ENCODE data around the gene MTHFD2L.

MTHFD2L gene

GRCh38 chr4:74314944-74315343, 157.0 kb downstream of the MTHFD2L start:
- no peaks in the 10 kb centered on the region for H3F3A ChIP-seq (ENCODE audit: insufficient read depth)
- H3K9ac ChIP-seq (ENCODE audit: low read length), result no peak overlapping the region
- H3K9me3 ChIP-seq (ENCODE audit: insufficient read depth, low read length), result no peaks in the 10 kb centered on the region
- no peak for TF ChIP-seq EZH2phosphoT487 (conservative IDR thresholded peaks at IDR 0.05; ENCODE audit: low read length)
- TF ChIP-seq, protein P1, sequence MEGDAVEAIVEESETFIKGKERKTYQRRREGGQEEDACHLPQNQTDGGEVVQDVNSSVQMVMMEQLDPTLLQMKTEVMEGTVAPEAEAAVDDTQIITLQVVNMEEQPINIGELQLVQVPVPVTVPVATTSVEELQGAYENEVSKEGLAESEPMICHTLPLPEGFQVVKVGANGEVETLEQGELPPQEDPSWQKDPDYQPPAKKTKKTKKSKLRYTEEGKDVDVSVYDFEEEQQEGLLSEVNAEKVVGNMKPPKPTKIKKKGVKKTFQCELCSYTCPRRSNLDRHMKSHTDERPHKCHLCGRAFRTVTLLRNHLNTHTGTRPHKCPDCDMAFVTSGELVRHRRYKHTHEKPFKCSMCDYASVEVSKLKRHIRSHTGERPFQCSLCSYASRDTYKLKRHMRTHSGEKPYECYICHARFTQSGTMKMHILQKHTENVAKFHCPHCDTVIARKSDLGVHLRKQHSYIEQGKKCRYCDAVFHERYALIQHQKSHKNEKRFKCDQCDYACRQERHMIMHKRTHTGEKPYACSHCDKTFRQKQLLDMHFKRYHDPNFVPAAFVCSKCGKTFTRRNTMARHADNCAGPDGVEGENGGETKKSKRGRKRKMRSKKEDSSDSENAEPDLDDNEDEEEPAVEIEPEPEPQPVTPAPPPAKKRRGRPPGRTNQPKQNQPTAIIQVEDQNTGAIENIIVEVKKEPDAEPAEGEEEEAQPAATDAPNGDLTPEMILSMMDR (IDR thresholded peaks at IDR 0.05; ENCODE audit: insufficient read depth, low read length, poor library complexity, severe bottlenecking), result no peak
- no peak overlapping the region for H3K27ac ChIP-seq (ENCODE audit: low read depth, low read length)
- no peaks in the 10 kb centered on the region for H4K20me1 ChIP-seq (ENCODE audit: low read depth, low read length)
- no peaks in the 10 kb centered on the region for H3K9me2 ChIP-seq (replicated peaks; ENCODE audit: insufficient read depth, low read length)
- no peak overlapping the region for H2AFZ ChIP-seq (ENCODE audit: low read depth, low read length, severe bottlenecking)
- H3K4me2 ChIP-seq (ENCODE audit: low read depth, low read length, poor library complexity, severe bottlenecking), result no peak overlapping the region
- H3K79me2 ChIP-seq (ENCODE audit: insufficient read depth, low read length), result no peaks in the 10 kb centered on the region
- H3K36me3 ChIP-seq (ENCODE audit: low read length), result no peaks in the 10 kb centered on the region
- H3K27me3 ChIP-seq (ENCODE audit: low read length), result no peaks in the 10 kb centered on the region
- no peak overlapping the region for H3K4me3 ChIP-seq (ENCODE audit: insufficient read depth, low read length, poor library complexity, severe bottlenecking)

- H4K20me1 ChIP-seq (ENCODE audit: low read depth, low read length), result no peaks in the 10 kb centered on the region
- no peak overlapping the region for H3K9ac ChIP-seq (ENCODE audit: low read length)
- H3K27me3 ChIP-seq (ENCODE audit: low read length), result no peaks in the 10 kb centered on the region
- no peaks in the 10 kb centered on the region for H3K36me3 ChIP-seq (ENCODE audit: low read length)
- H3K27ac ChIP-seq (ENCODE audit: low read depth, low read length), result no peak overlapping the region
- no peak overlapping the region for H2AFZ ChIP-seq (ENCODE audit: low read depth, low read length, severe bottlenecking)
- no peak overlapping the region for H3K4me3 ChIP-seq (ENCODE audit: insufficient read depth, low read length, poor library complexity, severe bottlenecking)
- H3F3A ChIP-seq (ENCODE audit: insufficient read depth), result no peaks in the 10 kb centered on the region
- H3K9me2 ChIP-seq (replicated peaks; ENCODE audit: insufficient read depth, low read length), result no peaks in the 10 kb centered on the region
- no peak overlapping the region for H3K4me2 ChIP-seq (ENCODE audit: low read depth, low read length, poor library complexity, severe bottlenecking)
- H3K9me3 ChIP-seq (ENCODE audit: insufficient read depth, low read length), result no peaks in the 10 kb centered on the region
- TF ChIP-seq, protein P1 (IDR thresholded peaks at IDR 0.05; ENCODE audit: insufficient read depth, low read length, poor library complexity, severe bottlenecking), result no peak
- TF ChIP-seq EZH2phosphoT487 (conservative IDR thresholded peaks at IDR 0.05; ENCODE audit: low read length), result no peak
- no peaks in the 10 kb centered on the region for H3K79me2 ChIP-seq (ENCODE audit: insufficient read depth, low read length)
Measured at GRCh38 chr4:74315376-74315775, 157.5 kb downstream of the MTHFD2L start.

GRCh38 chr4:74316397-74316796, 158.5 kb downstream of the MTHFD2L start:
- Histone ChIP-seq H3K36me3 (ENCODE audit: low read length) (no peaks in the 10 kb centered on the region), H2AFZ (ENCODE audit: low read depth, low read length, severe bottlenecking) (no peak overlapping the region), H3K4me2 (ENCODE audit: low read depth, low read length, poor library complexity, severe bottlenecking) (no peak overlapping the region), H3K4me3 (ENCODE audit: insufficient read depth, low read length, poor library complexity, severe bottlenecking) (no peak overlapping the region), H3K9me2 (replicated peaks; ENCODE audit: insufficient read depth, low read length) (no peaks in the 10 kb centered on the region), H4K20me1 (ENCODE audit: low read depth, low read length) (no peaks in the 10 kb centered on the region), H3F3A (ENCODE audit: insufficient read depth) (no peaks in the 10 kb centered on the region), H3K27me3 (ENCODE audit: low read length) (no peaks in the 10 kb centered on the region), H3K9ac (ENCODE audit: low read length) (no peak overlapping the region), H3K27ac (ENCODE audit: low read depth, low read length) (no peak overlapping the region), H3K9me3 (ENCODE audit: insufficient read depth, low read length) (no peaks in the 10 kb centered on the region), H3K79me2 (ENCODE audit: insufficient read depth, low read length) (no peaks in the 10 kb centered on the region)
- TF ChIP-seq, protein P1 (IDR thresholded peaks at IDR 0.05; ENCODE audit: insufficient read depth, low read length, poor library complexity, severe bottlenecking), result no peak
- no peak for TF ChIP-seq EZH2phosphoT487 (conservative IDR thresholded peaks at IDR 0.05; ENCODE audit: low read length)
